Stimulated activated CD8-positive, alpha-beta memory T cell treated with anti-CD3 and anti-CD28 coated beads, Interleukin-12 subunit alpha, Interleukin-12 subunit beta, amount 100 ng/mL, for 1 hour (primary cell): Measurements from ENCODE around the gene TRPV2.
"Not testable (repeated sequence)": the region's sequence is repeated elsewhere in the genome, so short reads cannot be mapped to it uniquely, and the experiment has no call there.

Source experiments
- DNase-seq: peaks from one replicate; pipeline ENCODE4 v3.0.0-alpha.2; 2020; ENCODE audit warnings: low read depth

The TRPV2 gene

DNA sequence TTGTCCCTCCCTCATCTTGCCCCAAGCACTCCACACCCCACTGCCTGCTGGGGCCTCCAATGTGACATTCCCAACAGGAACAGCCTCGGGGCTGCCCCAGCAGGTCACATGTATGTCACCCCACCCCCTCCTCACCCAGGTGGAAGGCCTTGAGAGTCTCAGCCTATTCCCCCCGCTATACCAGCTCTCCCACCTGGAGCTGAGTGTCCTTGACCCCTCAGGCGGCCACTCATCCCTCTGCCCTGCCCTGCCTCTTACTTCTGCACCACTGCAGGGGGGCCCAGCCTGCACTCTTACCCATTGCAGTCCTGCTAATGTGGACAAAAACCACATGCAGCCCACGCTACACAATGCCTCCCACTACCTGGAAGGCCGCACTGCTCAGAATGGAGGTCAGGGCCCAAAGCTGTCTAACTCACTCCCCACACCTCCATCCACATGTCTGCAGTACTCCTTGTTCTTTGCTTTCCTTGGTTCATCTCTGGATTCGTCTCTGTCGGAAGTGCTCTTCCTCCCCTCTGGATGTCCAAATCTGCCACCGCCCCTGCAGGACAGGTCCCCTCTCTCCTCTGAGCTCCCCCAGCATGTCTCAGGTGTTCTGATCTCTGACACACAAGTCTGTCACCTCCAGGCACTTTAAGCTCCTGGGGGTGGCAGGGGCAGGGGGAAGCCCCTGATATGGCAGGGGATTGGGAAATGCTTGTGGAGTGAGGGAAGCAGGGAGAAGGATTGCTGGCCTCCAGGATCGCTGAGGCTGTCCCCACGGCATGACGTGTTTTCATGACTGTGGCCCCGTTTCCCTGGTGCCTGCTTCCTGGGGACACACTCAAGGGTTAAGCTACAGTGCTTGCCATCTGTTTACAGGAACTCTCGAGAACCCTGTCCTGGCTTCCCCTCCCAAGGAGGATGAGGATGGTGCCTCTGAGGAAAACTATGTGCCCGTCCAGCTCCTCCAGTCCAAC lies 20.8 kb downstream of the TRPV2 start:
- DNase-seq: no peak

GRCh38 chr17:16437083-16437482 lies 21.7 kb downstream of the TRPV2 start:
- no peak for DNase-seq

GRCh38 chr17:16438173-16438556 lies 22.8 kb downstream of the TRPV2 start:
- no peak for DNase-seq

GRCh38 chr17:16438557-16439302 lies 23.4 kb downstream of the TRPV2 start:
- peak; percentile 92 for DNase-seq

DNA sequence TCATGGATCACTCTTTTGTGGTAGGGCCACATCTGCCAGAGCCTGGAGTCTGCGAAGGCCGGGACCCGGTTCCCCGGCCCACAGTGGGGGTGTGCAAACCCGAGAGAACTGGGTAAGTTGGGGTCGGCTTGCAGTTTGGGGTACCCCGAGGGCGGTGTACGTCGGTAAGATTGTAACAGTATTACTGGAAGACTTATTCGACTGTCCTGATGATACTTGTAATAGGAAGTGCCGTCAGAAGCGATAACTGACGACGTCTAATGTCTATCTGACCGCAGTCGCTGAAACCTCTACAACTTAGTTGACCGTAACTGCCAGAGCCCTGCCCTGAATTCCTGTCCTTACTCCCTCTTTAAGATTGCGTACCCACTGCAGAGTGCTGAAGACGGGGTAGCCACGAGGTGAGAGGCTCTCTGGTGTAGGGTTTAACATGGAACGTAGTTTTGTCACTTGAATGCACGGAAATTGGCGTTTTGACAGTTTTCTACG lies 24.0 kb downstream of the TRPV2 start:
- DNase-seq: no peak

GRCh38 chr17:16439811-16440351 lies 24.5 kb downstream of the TRPV2 start:
- DNase-seq: no peak

- not testable (repeated sequence) for DNase-seq
Measured at GRCh38 chr17:16440354-16440753, 25.0 kb downstream of the TRPV2 start.

GRCh38 chr17:16440901-16441629 lies 25.7 kb downstream of the TRPV2 start:
- DNase-seq: no peak

- no peak for DNase-seq
Measured at GRCh38 chr17:16442141-16442540, 26.8 kb downstream of the TRPV2 start.

DNA sequence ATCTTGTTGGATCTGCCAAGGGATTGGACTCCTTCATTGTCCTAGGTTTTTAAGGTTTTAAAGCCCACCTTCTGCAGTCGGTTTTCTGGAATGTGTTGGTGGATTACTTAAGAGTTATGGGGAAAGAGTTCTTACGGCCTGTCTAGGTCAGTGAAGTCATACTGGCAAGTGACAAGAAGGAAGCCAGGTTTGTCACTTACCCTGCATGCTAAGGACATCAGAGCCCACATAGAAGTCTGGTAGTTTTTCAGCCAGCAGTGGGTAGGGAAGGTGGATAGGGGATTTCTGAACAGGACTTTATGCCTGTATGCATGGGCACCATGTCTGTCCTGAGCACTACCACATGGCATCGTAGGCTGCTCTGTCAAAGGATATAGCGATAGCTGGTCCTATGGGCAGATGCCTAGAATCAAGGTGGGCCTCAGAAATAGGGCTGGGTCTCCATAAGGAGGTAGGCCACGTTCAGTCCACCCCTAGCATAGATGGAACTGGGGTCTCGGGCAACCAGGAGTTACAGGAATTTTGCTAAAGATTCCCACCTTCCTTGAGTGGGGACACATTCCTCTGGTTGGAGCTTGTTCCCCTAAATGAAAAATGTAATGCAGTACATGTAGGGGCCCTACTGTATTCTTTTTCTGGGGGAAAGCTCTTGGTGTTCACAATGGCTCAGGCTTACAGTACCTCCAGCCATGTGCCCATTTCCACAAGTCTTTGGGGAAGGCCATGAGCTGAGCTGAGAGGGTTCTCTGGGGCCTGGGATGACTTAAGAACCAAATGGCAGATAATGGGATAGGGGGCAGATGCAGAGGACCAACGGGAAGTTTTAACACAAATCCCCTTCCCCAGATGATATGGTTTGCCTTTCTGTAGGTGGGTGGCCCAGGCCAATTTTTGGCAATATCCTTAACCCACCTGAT lies 27.5 kb downstream of the TRPV2 start:
- DNase-seq: no peak

DNA sequence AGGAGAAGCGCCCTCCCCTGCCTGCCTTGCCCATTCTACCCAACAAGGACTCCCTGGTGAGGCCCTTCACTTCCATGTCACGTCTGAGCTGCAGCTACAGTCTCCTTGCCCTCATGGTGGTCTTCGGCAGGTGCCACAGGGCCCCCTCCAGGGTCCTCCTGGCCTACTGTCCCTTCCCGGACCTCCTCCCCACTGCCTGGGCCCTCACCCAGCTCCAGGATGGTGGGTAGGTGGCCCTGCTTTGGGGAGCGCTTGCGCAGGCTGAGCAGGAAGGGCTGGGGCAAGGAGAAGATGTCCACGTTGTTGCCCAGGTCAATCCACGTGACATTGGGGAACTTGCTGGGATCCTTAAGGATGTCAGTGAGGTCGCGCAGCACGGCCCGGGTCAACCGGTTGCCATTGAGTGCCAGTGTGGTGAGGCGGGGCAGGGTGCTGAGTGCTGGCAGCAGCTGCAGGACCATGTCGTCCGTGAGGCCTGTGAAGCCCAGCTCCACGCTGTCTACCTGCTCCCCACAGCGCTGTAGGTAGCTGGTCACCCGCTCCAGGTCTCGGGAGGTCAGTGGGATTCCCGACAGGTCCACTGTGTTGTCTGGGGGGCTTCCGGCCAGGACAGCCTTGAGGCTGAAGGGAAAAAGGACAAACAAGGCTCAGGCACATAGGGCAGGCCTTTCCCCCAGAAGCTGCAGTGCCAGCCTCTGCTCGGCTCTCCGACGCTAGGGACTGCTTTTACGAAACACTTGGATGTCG lies 28.3 kb downstream of the TRPV2 start:
- DNase-seq: no peak

- no peak for DNase-seq
Measured at GRCh38 chr17:16444258-16444886, 29.0 kb downstream of the TRPV2 start.

GRCh38 chr17:16446338-16446983 lies 31.1 kb downstream of the TRPV2 start:
- DNase-seq: no peak

DNA sequence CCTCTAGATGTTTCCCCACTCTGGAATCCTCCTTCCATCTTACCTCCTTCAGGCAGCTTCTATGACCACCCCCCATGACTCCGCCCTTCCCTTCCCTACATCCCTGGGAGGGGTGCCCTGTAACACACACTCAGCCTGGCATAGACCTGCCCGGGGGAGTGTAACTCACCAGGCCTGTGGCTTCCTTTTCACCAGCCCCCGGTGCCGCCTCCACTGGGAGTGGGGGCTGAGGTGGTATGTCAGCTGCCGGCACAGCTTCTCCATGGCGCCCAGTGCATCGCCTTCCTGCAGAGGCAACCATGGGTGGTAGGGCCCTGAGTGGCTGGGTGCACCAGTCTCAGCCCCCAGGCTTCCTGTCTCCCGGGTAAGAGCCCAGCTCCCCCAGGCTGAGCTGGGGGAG lies 32.3 kb downstream of the TRPV2 start:
- DNase-seq: no peak

GRCh38 chr17:16448490-16448889 lies 33.1 kb downstream of the TRPV2 start:
- DNase-seq: no peak

DNA sequence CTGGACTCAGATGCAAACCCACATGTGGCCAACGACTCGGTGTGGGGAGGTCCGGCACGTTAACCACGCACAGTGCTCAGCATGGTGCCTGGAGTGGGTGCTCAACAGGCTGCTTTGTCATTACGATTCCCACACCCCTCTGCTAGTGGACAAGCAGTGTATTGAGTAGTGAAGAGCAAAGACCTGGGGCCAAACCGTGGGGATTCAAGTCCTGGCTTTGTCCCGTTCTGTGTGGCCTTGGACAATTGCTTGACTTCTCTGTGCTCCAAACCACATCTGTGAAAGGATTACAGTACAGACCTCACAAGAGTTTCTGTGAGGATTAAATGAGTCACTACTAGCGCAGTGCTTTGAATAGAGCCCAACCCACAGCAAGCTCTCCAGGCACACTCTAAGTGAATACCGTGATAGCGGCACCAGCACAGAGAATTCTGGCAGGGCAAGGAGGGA lies 33.8 kb downstream of the TRPV2 start:
- DNase-seq: no peak

GRCh38 chr17:16450028-16450427 lies 34.7 kb downstream of the TRPV2 start:
- no peak for DNase-seq

DNA sequence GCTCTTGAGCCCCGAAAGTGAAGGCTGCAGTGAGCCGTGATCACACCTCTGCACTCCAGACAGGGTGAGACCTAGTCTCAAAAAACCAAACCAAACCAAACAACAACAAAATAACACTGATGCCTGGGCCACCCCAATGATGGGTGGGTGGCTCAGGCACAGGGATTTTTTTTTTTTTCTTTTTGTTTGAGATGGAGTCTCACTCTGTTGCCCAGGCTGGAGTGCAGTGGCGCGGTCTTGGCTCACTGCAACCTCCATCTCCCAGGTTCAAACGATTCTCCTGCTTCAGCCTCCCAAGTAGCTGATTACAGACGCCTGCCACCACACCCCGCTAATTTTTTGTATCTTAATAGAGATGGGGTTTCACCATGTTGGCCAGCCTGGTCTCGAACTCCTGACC lies 36.9 kb downstream of the TRPV2 start:
- not testable (repeated sequence) for DNase-seq

GRCh38 chr17:16453493-16453851 lies 38.1 kb downstream of the TRPV2 start:
- no peak for DNase-seq
